Large intestine (tissue), 3 donors: Measurements from ENCODE around the gene EFCAB11. TPM values are rescaled to one million over a fixed set of nuclear protein-coding genes. Genes with fewer than 3 reads are reported as not detected.

ENCODE experiments used
- DNase-seq, 2 donors: peaks; one replicate each; pipeline versions ENCODE4 v3.0.0 to v3.0.0-alpha.2; 2013
- H3K27ac ChIP-seq: one replicate; pipeline ENCODE4 v1.5.1; 2013; ENCODE audit warnings: low read length
- H3K27me3 ChIP-seq: 2 replicates; pipeline ENCODE4 v1.6.1; 2013; ENCODE audit warnings: low read length; ENCODE audit not compliant: control insufficient read depth, insufficient read depth
- H3K36me3 ChIP-seq: 2 replicates; pipeline ENCODE4 v1.6.1; 2013; ENCODE audit warnings: low read length; ENCODE audit not compliant: control insufficient read depth, insufficient read depth
- H3K4me1 ChIP-seq: one replicate; pipeline ENCODE4 v1.6.1; 2013; ENCODE audit warnings: low read length; ENCODE audit not compliant: control insufficient read depth, insufficient read depth
- H3K4me3 ChIP-seq: one replicate; pipeline ENCODE4 v1.5.1; 2013; ENCODE audit warnings: low read length
- H3K9me3 ChIP-seq: one replicate; pipeline ENCODE4 v1.6.1; 2013; ENCODE audit warnings: mild to moderate bottlenecking, low read depth, low read length, moderate library complexity; ENCODE audit not compliant: control insufficient read depth
- WGBS: methylation state at CpG from one replicate; pipeline ENCODE4 v1.1.5; 2013; ENCODE audit warnings: low lambda C conversion rate; ENCODE audit not compliant: insufficient coverage; 5-methylcytosine and 5-hydroxymethylcytosine counted together
- polyA plus RNA-seq: library from polyadenylated mRNA; unstranded; fragments of 120-200 nt; gene quantifications from one replicate; pipeline ENCODE4 v1.2.1, GENCODE V29; 2013

Gene EFCAB11
- polyA plus RNA-seq, 1 donor, result 14.2 TPM

DNA sequence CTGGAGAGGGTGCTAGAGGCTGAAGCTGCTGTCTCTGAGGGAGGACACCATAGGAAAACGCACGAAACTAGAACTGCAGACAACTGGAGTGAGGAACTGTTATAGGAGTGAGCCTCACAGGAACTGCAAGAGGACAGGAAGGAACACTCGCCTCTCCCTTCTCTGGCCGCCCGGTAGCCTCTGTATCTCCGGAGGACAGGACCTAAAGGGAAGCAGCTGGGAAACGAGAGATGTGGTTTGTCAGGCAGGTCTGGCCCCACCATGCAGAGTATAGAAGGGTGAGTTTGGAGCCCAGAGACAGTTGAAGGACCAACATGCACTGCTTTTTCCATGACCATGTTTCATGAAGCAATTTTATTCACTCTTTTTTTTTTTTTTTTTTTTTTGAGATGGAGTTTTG is 127.3 kb downstream of the EFCAB11 start:
- Histone ChIP-seq H3K4me1 (no peaks in the 10 kb centered on the region), H3K27me3 (no peaks in the 10 kb centered on the region), H3K9me3 (no peaks in the 10 kb centered on the region), H3K36me3 (no peaks in the 10 kb centered on the region), H3K27ac (no peak overlapping the region), H3K4me3 (no peak overlapping the region)
- DNase-seq, result no peak
- WGBS, result no CpG with 5 or more reads among the region's 7 CpGs

DNA sequence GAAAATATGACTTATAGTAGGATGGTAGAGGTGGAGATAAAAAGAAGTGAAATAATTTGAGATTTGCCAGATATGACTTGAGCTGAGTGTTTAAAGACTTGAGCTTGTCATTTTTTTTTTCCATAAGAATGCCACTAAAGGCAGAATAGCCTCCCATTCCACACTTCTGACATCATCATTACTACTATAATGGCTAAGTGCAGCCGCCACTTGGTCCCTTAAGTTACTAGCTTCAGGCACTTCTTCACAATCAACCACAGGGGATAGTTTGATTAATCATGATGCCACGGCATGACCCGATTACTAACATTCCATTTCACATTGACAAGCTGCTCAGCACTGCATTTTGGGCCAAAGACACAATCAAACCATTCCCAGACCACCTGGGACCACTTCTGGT is 127.9 kb downstream of the EFCAB11 start:
- H3K36me3 ChIP-seq, result no peaks in the 10 kb centered on the region
- no peak for DNase-seq
- H3K4me3 ChIP-seq, result no peak overlapping the region
- 80% methylated on average over 1 of the region's 3 CpGs for WGBS
- H3K27ac ChIP-seq, result no peak overlapping the region
- no peaks in the 10 kb centered on the region for H3K4me1 ChIP-seq
- no peaks in the 10 kb centered on the region for H3K9me3 ChIP-seq
- H3K27me3 ChIP-seq, result no peaks in the 10 kb centered on the region

DNA sequence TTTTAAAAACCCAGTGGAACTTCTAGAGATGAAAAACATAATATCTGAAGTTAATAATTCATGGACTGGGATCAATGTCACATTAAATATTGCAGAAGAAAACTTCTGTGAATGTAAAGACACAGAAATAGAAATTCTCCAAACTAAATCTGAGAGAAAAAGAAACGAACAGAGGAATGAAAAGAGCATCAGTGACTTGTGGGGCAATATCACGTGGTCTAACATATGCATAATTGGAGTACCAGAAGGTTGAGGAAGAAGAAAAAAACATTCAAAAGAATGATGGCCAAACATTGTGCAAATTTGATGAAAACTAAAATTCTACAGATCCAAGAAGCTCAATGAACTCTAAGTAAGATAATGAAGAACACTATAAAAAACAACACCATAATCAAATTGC is 130.8 kb downstream of the EFCAB11 start:
- WGBS, result 94% methylated on average over 2 of the region's 2 CpGs
- H3K4me1 ChIP-seq, result no peaks in the 10 kb centered on the region
- H3K4me3 ChIP-seq, result no peak overlapping the region
- H3K36me3 ChIP-seq, result no peaks in the 10 kb centered on the region
- H3K27ac ChIP-seq, result no peak overlapping the region
- no peaks in the 10 kb centered on the region for H3K27me3 ChIP-seq
- no peaks in the 10 kb centered on the region for H3K9me3 ChIP-seq
- no peak for DNase-seq

DNA sequence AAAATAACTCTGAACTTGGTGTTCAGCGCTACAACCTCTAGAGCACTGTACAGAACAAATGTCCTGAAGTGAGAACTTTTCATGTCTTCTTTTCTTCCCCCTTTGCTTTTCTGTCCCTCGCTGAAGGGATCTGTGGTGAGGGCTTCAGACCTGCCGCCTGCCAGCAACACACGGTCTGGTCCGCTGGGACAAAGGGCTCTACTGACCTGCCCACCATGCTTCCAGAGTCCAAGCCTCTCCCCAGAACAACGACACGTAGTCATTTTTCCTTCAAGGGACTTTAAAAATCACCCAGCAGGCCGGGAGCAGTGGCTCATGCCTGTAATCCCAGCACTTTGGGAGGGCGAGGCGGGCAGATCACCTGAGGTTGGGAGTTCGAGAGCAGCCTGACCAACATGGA is 140.4 kb downstream of the EFCAB11 start:
- Histone ChIP-seq H3K36me3 (no peaks in the 10 kb centered on the region), H3K4me1 (no peaks in the 10 kb centered on the region), H3K9me3 (no peaks in the 10 kb centered on the region), H3K4me3 (no peak overlapping the region), H3K27me3 (no peaks in the 10 kb centered on the region), H3K27ac (no peak overlapping the region)
- WGBS, result no CpG with 5 or more reads among the region's 11 CpGs
- no peak for DNase-seq

- no peaks in the 10 kb centered on the region for H3K4me1 ChIP-seq
- no peaks in the 10 kb centered on the region for H3K36me3 ChIP-seq
- no peak overlapping the region for H3K4me3 ChIP-seq
- no peak overlapping the region for H3K27ac ChIP-seq
- DNase-seq, result no peak
- no peaks in the 10 kb centered on the region for H3K27me3 ChIP-seq
- 67% methylated on average over 1 of the region's 12 CpGs for WGBS
- H3K9me3 ChIP-seq, result no peaks in the 10 kb centered on the region
Observed at GRCh38 chr14:89813617-89814031, 140.9 kb downstream of the EFCAB11 start.

DNA sequence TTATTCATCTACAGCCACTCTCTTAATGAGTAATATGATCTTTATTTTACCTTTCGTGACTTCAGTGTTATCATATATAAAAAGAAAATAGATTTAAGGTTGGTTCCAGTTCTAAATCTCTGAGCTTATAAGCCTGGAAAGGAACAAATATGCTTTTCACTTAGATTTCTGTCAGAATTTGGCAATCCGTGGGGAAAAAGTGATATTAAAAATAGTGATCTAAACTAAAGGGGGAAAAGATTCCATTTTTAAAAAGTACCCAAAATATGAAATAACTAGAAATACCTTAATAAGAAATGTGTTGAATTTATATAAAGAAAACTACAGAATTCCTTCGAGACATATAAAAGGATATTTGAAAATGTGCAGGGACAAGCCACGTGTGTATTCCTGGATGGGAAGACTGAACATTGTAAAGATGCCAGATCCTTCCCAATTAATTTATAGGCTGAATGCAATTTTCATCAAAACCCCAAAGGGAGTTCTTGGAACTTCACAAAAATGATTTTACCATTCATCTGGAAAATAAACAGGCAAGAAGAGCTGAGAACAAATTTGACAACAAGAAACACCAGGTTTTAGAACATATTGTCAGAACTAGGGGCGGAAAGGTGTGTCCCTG is 142.5 kb downstream of the EFCAB11 start:
- no peak for DNase-seq
- Histone ChIP-seq H3K9me3 (no peaks in the 10 kb centered on the region), H3K27ac (no peak overlapping the region), H3K4me3 (no peak overlapping the region), H3K4me1 (no peaks in the 10 kb centered on the region), H3K36me3 (no peaks in the 10 kb centered on the region), H3K27me3 (no peaks in the 10 kb centered on the region)
- 97% methylated on average over 4 of the region's 5 CpGs for WGBS

DNA sequence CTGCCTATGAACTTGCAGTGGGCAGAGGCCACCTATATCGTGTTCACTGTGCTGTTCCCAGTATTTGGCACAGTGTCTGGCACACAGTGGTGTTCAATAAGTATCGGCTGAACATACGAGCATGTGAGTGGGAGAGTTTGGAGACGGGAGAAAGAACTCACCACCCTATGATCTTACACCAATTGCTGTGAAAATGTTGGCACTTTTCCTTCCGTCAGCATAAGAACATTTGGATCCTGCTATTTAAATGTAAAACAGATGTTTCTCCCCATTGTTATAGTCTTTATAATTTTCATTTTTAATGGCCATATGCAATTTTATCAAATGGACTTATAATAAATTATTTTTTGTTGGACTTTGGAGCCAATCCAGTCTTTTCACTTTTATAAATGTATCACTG is 144.4 kb downstream of the EFCAB11 start:
- H3K36me3 ChIP-seq, result no peaks in the 10 kb centered on the region
- WGBS, result no CpG with 5 or more reads among the region's 5 CpGs
- no peak overlapping the region for H3K4me3 ChIP-seq
- DNase-seq, result no peak
- H3K27ac ChIP-seq, result no peak overlapping the region
- no peaks in the 10 kb centered on the region for H3K4me1 ChIP-seq
- no peaks in the 10 kb centered on the region for H3K27me3 ChIP-seq
- H3K9me3 ChIP-seq, result no peaks in the 10 kb centered on the region

- no peaks in the 10 kb centered on the region for H3K9me3 ChIP-seq
- WGBS, result no CpG with 5 or more reads among the region's 6 CpGs
- no peak for DNase-seq
- no peak overlapping the region for H3K4me3 ChIP-seq
- no peaks in the 10 kb centered on the region for H3K27me3 ChIP-seq
- H3K4me1 ChIP-seq, result no peaks in the 10 kb centered on the region
- no peak overlapping the region for H3K27ac ChIP-seq
- H3K36me3 ChIP-seq, result no peaks in the 10 kb centered on the region
Observed at GRCh38 chr14:89807892-89808291, 146.6 kb downstream of the EFCAB11 start.

GRCh38 chr14:89807151-89807550 is 147.4 kb downstream of the EFCAB11 start:
- Histone ChIP-seq H3K27me3 (no peaks in the 10 kb centered on the region), H3K4me3 (no peak overlapping the region), H3K9me3 (no peaks in the 10 kb centered on the region), H3K36me3 (no peaks in the 10 kb centered on the region), H3K27ac (no peak overlapping the region), H3K4me1 (no peaks in the 10 kb centered on the region)
- peak in 1 of 2 donors; percentile 58 for DNase-seq

DNA sequence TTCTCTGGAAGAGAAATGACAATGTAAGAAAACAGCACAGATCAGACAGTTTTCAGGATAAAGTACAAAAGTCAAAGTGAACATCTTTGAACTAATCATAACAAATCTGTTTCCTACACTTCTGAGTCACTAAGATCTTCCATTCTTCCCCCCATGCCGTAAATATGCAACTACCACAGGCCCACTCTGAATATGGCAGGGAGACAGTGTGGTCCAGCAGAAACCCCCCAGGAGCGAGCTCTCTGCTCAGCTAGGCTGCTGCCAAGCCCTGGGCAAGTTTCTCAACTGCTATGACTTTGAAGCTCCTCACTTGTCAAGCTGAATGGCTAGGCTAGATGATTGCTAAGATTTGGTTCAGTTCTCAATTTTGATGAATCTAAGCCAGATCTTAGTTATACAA is 148.1 kb downstream of the EFCAB11 start:
- Histone ChIP-seq H3K27me3 (no peaks in the 10 kb centered on the region), H3K36me3 (no peaks in the 10 kb centered on the region), H3K4me1 (no peaks in the 10 kb centered on the region), H3K9me3 (no peaks in the 10 kb centered on the region), H3K27ac (no peak overlapping the region), H3K4me3 (no peak overlapping the region)
- WGBS, result no CpG with 5 or more reads among the region's 2 CpGs
- no peak for DNase-seq

GRCh38 chr14:89805501-89805900 is 149.0 kb downstream of the EFCAB11 start:
- H3K9me3 ChIP-seq, result no peaks in the 10 kb centered on the region
- WGBS, result 100% methylated on average over 1 of the region's 1 CpG

More at GRCh38 chr14:89805501-89805900, 149.0 kb downstream of the EFCAB11 start:
- Histone ChIP-seq H3K4me1 (no peaks in the 10 kb centered on the region), H3K27me3 (no peaks in the 10 kb centered on the region), H3K27ac (no peak overlapping the region), H3K4me3 (no peak overlapping the region), H3K36me3 (no peaks in the 10 kb centered on the region)
- DNase-seq, result no peak
